ENCODE results near the gene CANT1.
A peak's percentile ranks its signal among the peaks of the same experiment; 100 is the strongest.

CANT1 gene

DNA sequence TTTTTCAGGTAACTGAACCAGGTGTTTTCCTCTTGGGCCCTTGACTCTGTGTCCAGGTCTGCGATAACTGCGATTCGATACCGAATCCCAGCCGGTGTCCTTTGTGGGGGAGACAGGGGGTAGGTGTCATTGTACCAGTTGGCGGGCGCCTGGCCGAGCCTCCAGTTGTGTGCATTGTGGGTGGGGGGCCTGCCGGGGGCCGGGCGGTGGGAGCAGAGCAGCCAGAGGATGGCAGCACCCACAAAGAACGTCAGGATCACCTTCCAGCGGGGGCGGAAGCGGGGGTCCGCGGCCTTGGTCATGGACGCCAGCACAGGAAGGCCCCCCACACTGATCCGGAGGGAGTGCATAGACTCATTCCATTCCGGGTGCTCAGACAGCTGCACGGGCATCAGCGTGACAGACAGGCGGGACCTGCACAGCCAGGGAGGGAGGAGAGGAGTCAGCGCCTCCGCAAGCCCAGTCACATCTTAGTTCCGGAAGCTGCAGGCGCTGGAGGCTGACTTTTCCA is 12.3 kb downstream of the CANT1 start:
- DNase-seq (ENCODE audit: low read depth in 4 of 4, low spot score in 1 of 4): no peak

DNA sequence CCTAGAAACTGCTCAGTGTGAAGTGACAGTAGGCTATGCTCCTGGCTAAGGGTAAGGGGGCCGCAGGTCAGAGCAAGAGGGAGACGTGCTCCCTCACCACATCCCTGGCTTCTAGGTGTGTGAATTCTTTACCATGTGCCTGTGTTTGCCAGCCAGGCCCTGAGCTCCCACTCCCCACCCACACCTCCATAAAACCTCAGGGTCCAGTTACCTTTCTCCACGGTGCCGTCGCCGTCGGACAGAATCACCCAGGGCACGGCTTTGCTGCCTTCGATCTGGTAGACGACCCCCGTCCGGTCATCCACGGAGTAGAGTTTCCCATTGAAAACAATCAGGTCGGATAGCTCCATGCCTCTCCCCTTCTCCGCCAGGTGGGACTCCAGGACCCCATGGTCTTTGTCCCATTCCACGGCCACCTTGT is 12.8 kb downstream of the CANT1 start:
- no peak for DNase-seq (ENCODE audit: low read depth in 4 of 4, low spot score in 1 of 4)

DNA sequence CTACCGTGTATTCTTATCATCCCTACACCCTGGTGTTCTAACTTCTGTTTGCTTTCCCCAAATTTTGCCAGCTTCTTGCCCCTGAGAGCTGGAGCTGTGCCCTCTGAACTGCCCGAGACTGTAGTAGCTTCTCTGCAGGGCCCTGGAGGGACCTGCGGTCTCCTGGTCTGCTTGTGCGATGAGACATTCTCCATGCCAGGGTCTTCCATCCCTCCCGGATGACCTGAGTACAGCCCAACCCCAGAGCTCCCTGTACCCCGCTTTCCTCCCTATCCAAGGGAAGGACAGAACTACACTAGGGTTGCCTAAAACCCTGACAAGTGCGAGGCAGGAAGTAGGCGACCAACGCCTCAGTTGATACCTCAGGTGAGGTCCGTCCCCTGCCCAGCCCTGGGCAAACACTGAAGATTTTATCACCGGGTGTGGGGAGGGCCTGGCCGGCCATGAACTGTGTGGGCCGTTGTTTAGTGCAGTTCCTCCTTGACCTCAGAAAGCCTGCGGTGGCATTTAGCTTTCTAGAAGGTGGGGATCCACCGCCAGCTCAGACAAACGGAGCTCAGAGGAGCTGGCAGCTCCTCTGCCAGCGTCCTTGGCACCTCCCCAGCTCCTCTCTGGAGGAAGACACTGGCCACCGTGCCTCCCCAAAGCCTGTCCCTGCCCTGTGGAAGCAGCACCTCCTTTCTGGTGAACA is 13.7 kb downstream of the CANT1 start:
- no peak for DNase-seq (ENCODE audit: low read depth in 4 of 4, low spot score in 1 of 4)

DNA sequence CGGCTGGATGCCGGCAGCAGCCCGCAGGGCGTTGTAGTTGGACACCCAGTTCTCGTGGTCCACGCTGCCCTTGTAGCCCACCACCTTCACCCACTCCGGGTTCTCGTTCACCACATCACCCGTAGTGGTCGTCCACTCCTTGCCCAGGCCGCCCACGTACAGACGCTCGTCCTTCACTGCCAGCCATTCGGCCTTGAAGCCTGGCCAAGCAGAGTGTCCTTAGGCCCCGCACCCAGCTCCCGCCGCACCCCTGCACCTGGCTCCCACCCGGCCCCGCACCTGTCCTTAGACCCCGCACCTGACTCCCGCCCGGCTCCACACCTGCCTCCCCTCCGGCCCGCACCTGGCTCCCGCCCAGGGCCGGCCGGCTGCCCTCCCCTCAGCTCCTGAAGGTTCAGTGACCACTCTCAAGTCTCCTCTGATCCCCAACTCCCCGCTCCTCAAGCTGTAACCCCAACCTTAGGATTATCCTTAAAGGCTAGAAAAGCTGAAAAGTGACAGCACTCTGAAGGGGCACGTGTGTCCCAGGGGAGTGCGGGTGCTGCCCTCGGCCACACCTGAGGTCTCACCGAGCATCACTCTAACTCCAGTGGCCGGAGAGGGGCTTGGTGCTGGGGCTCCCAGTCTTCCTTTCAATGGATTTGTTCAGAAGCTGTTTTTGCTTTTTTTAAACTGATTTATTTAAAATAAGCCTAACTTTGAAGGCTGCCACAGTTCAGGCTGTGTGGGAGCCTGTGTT is 14.4 kb downstream of the CANT1 start:
- no peak for DNase-seq (ENCODE audit: low read depth in 4 of 4, low spot score in 1 of 4)

DNA sequence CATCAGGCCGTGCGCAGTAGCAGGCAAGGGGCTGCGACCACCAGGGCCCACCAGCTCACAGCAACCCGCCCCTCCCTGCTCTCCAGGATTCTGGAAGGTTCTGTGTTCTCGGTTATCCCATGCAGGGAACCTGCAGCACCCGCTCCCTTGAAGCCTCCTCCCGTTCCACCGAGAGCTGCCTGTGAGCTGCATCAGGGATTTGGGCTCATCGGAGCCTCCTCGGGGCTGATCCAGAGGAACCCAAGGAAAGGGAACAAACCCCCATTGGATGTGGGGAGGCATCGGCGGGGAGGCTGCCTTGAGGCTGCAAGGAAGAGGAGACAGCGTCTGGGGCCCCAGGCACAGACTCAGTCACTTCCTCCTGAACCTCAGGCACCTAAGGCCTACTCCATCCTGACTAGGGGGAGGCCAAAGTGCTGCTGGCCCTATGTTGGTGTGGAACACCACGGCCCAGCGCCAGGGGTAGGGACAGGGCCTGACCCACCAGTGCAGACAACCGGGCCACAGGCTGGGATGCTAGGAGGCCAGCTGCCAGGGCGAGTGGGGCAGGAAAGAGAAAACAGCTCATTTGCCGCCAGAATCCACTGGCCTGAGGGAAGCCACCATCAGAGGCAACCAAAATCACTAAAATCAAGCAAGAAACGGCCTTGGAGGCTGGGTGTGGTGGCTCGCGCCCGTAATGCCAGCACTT is 15.4 kb downstream of the CANT1 start:
- no peak for DNase-seq (ENCODE audit: low read depth in 4 of 4, low spot score in 1 of 4)

DNA sequence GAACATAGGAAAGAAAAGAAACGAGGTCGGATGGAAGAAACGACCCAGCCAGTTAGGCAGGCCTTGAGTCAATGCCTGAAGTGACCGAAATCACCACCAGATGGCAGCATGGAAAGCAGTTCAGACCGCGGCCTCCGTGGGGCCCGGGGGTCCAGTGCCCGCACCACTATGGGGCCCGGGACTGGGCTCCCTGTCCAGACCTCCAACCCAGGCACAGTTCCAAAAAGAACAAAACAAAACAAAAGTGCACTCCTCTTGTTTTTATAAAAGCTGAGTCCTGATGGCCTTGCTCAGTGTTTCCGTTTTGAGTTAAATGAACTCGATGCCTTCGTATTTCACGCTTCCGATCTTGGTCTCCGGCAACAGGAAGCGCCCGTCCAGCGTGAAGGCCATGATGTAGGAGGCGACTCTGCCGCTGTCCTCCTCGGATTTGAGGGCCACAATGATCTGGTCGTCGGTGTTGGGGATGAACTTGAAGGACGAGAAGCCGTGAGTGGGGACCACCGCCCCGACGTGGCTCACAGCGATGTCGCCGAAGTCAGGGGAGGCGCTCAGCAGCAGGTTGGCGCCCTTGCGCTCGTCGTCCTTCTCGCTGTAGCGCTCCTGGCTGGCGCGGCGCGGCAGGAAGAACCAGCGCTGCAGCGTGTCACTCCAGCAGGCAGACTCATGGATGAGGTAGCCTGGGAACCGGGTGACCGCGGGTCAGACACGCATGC is 16.2 kb downstream of the CANT1 start:
- peak in 3 of 4 experiments; percentile 27 to 38 (median 32) for DNase-seq (ENCODE audit: low read depth in 4 of 4, low spot score in 1 of 4)

DNA sequence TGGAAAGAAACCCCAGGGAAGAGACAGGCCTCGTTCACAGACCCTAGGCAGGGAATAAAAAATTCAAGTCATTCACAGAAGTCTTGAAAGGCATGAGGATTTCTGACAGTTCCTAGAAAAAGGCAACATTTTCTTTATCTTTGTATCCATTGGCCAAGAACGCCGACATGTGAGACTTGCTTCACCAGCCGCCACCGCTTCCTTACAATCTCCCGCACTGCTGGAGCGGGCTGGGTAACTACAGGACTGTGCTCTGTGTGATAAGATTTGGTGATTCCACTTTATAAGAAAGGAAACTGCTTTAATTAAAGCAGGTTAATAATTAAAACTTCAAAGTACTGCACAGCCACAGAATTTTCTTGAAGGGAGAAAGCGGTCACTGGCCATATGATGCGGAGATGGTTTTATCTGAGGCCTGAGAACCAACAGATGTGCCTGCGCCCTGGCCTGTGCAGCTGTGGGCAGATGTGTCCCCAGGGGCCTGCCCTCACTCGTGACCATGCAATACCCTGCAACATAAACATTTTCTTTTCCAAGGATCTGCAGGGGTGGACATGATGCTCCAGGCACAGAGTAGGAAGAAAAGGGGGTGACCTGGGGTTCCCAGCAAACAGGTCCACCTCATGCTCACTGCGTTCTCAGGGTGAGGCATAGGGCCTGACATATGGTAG is 16.9 kb downstream of the CANT1 start:
- no peak for DNase-seq (ENCODE audit: low read depth in 4 of 4, low spot score in 1 of 4)

DNA sequence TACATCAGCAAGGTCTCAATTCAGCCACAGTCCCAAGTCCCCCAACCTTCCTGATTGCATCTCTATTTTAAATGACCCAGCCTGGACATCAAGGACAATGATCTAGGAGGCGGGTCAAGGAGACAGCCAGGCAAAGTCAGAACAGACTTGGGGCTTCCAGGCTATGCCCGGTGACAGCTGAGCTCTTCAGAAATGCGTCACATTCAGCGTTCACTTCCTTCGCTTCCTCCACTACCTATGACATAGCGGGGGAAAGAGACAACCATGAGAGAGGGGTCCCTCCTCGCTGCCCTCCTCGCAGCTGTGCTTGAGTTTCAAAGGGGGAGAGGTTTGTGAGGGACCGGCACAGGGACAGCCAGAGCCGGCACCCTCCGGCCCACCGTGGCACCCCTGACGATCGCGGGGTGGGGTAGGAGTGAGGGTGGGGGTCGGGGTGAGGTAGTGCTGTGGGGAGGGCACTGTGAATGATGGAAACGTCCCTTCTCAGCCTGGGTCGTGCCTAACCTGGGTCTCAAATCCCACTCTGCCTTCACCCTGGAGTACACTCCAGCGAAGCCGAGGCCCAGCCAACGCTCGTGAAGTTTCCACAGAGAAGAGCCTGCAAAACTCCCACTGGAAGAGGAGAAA is 17.5 kb downstream of the CANT1 start:
- no peak for DNase-seq (ENCODE audit: low read depth in 4 of 4, low spot score in 1 of 4)

DNA sequence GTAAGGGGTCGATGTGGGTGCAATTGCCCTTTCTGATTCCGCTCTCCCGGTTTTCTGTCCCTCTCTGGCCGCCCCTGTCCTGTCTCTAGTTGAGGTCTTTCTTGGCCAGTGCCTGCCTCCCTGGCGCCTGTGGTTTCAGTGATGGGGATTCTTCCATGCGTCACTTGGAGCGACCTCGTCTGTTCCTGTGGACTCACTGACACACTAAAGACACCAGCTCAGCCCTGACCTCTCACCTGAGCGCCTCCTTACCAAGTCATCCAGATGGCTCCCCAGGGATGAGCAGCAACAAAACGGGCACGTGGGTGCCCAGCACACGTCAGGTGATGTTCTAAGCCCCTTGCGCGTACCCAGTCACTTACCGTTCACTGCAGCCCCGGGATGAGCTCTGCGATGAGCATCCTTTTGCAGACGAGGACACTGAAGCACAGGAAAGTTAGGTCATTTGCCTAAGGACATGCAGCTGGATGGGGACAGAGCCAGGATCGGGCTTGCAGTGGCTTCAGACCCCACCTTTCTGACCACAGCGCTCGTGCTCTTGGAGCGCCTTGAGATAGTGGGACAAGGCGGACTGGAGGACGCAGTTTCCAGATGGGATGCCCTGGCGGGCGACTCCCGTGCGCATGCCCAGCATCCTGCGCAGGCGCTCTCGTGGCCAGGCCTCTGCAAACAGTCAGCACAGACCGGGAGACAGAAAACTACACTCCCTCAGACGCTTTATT is 18.4 kb downstream of the CANT1 start:
- DNase-seq (ENCODE audit: low read depth in 4 of 4, low spot score in 1 of 4): no peak

DNA sequence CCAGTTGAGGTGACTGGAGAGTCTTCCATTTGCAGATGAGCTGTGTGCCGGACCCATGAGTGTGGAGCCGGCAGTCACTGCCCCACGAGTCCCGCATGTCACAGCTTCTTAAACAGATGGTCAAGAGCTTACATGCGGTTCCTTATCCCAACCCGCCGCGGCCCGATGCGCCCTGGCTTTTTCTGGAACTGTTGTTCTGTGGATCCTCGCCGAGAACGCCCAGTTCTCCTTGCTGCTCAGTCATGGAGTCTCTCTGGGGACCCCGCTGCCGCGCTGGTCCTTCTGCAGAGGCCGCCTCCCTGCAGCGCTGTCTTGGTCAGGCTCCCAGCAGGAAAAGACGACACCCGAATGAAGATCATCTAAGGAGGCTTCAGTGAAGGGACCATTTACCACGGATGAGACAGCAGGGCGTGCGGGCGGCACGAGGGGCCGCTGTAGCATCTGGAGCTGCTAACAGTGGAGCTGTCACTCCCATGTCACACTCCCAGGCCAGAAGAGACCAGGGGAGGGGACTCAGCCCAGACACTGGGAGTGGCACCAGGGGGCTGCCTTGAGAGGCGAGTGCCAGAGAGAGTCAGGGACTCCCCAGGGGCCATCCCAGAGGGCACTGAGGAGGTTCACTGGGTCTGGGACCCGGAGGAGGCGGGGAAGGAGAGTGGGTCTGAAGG is 19.1 kb downstream of the CANT1 start:
- DNase-seq (ENCODE audit: low read depth in 4 of 4, low spot score in 1 of 4): no peak

DNA sequence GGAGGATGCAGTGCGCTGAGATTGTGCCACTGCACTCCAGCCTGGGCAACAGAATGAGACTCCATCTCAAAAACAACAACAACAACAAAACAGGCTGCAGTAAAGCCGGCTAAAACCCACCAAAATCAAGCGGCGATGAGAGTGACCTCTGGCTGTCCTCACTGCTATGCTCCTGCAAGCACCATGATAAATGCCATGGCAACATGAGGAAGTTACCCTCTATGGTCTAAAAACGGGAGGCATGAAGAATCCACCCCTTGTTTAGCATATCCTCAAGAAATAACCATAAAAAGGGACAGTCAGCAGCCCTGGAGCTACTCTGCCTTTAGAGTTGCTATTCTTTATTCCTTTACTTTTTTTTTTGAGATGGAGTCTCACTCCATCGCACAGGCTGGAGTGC is 21.4 kb downstream of the CANT1 start:
- DNase-seq (ENCODE audit: low read depth in 4 of 4, low spot score in 1 of 4): no peak

DNA sequence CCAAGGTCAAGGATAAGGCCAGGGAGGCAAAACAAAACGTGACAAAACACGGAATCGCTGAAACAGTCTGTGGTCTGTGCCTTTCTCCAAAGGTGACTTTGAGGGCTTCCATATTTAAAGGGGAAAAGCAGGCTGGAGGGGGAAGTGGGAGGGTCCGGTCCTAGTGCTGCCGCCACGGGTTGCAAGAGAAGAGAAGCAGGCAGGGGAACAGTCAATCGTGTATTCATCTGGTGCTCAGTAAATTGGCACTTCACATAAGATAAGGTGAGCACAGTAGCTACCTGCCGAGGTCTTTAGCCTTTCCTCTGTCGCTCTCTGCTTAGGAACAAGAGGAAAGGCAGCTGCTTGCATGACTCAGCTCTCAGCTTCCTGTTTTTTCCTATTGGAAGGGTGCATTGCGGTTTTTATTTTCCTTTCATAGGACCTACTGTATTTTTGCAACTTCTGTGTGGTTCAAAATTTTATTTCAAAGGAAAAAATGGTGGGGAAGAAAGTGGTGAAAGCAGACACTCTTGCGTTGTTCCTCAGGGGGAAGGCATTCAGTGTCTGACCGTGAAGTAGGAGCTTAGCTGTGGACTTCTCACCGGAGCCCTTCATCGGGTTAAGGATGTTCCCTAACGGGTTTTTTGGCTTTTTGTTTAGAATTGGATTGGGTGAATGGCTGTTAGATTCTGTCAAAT is 22.8 kb downstream of the CANT1 start:
- no peak for DNase-seq (ENCODE audit: low read depth in 4 of 4, low spot score in 1 of 4)

DNA sequence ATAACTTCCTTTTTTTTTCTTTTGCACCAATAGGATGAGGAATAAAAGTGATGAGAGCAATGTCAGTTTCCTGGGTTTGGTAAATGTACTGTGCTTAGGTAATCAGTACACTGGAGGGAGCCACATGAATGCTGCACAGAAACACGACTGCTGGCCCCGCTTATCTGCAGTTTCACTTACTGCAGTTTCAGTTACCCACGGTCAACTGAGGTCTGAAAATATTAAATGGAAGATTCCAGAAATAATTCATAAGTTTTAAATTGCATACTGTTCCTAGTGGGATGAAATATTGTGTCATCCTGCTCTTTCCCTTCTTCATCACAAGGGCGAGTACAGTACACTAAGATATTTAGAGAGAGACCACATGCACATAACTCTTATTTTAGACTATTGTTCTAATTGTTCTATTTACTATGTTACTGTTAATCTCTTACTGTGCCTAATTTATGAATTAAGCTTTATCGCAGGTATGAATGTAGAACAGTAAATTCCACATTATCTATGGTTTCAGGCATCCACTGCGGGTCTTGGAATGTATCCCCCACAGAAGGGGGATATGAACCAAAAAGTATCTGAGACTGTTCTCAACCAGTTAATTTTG is 23.4 kb downstream of the CANT1 start:
- no peak for DNase-seq (ENCODE audit: low read depth in 4 of 4, low spot score in 1 of 4)

DNA sequence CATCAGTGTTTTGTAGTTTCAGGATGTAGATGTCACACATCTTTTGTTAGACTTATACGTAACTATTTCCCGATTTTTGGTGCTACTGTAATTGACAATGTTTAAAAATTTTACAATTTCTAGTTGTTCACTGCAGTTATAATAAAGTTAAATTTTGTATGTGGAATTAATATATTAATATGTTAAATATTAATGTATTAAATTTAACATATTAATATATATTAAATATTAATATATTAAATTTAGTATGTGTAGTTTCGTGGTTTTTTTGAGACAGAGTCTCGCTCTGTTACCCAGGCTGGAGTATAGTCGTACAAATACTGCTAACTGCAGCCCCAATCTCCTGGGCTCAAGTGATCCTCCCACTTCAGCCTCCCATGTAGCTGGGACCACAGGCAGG is 24.2 kb downstream of the CANT1 start:
- no peak for DNase-seq (ENCODE audit: low read depth in 4 of 4, low spot score in 1 of 4)

DNA sequence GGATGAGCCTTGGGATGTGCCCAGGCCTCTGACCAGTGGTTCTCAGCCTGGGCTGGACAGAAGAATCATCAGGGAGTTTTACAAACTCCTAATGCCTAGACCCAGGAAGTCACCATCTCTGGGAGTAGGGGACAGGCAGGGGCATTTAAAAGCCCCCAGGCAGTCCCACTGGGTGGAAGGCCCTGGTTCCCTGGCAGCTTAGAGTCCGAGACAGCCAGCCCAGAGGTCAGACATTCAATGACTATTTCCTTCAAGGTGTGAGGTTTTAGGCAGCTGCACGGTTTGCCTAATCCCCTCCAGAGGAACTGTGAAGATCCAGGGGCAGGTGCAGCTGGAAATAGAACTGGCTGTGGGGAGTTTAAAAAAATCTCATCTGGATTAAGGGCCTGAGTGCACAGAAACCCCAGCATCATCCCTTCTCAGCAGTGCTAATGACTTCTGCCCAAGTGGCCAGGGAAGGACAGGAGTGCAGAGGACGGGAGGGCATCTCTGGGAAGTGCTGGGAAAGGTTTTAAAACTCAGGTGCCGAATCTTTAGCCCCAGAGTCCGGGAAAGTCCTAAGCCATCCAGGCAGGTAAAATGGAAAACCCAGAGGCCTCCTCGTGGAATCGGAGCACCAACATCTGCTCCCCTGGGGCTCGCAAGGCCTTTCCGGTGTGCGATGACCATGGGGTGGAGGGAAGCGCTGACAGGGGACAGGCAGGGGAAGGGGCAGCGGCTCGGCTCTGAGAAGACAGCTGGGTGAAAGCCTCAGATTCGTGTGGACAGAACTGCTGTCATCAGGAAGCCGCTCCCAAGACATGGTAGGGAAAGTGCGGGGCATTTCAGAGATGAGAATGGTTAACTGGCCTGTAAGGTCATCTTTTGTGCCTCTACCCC is 28.3 kb downstream of the CANT1 start:
- no peak for DNase-seq (ENCODE audit: low read depth in 4 of 4, low spot score in 1 of 4)

DNA sequence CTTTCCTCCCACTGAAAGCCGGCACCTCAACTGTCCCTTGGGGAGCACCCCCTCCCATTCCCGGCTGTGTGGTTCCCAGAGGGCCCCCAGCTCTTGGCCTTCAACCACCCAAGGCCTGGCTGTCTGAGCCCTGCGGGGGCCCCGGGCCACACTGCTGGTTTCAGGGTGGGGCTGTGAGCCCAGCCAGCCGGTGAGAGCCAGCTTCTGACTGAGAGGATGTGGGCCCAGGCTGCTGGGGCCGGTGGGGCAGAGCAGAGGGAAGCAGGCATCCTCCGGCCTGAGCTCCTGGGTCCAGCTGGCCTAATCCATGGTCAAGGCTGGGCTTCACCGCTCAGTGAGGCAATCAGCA is 29.0 kb downstream of the CANT1 start:
- DNase-seq (ENCODE audit: low read depth in 4 of 4, low spot score in 1 of 4): no peak
